ENCODE data around the gene SLFN12.
"Not testable (repeated sequence)": the region's sequence is repeated elsewhere in the genome, so short reads cannot be mapped to it uniquely, and the experiment has no call there.

Gene SLFN12

GRCh38 chr17:35432176-35433074, at the start of gene SLFN12:
SLFN12 (minus strand) TSS chr17:35432500; CDS start chr17:35423028, 9,472 bp downstream.
- DNase-seq (ENCODE audit: insufficient read length, low spot score) (no peak), FAIRE-seq (no peak)
- no peak for TF ChIP-seq CTCF (IDR thresholded peaks at IDR 0.05; ENCODE audit: insufficient read depth, missing control alignments)

- no peak for FAIRE-seq
- TF ChIP-seq CTCF (IDR thresholded peaks at IDR 0.05; ENCODE audit: insufficient read depth, missing control alignments) = no peak
- no peak for DNase-seq (ENCODE audit: insufficient read length, low spot score)
Measured at GRCh38 chr17:35479271-35479670, 47.0 kb upstream of the SLFN12 start.

- FAIRE-seq (no peak), DNase-seq (ENCODE audit: insufficient read length, low spot score) (no peak)
- no peak for TF ChIP-seq CTCF (IDR thresholded peaks at IDR 0.05; ENCODE audit: insufficient read depth, missing control alignments)
Measured at GRCh38 chr17:35477248-35477647, 44.9 kb upstream of the SLFN12 start.

- no peak for DNase-seq (ENCODE audit: insufficient read length, low spot score)
- no peak for TF ChIP-seq CTCF (IDR thresholded peaks at IDR 0.05; ENCODE audit: insufficient read depth, missing control alignments)
- FAIRE-seq = no peak
Measured at GRCh38 chr17:35476283-35476820, 44.1 kb upstream of the SLFN12 start.

- DNase-seq (ENCODE audit: insufficient read length, low spot score) (no peak), FAIRE-seq (no peak)
- TF ChIP-seq CTCF (IDR thresholded peaks at IDR 0.05; ENCODE audit: insufficient read depth, missing control alignments) = no peak
Measured at GRCh38 chr17:35468475-35468874, 36.2 kb upstream of the SLFN12 start.

- no peak for DNase-seq (ENCODE audit: insufficient read length, low spot score)
- no peak for TF ChIP-seq CTCF (IDR thresholded peaks at IDR 0.05; ENCODE audit: insufficient read depth, missing control alignments)
- no peak for FAIRE-seq
Measured at GRCh38 chr17:35467824-35468223, 35.5 kb upstream of the SLFN12 start.

- DNase-seq (ENCODE audit: insufficient read length, low spot score) = no peak
- no peak for TF ChIP-seq CTCF (IDR thresholded peaks at IDR 0.05; ENCODE audit: insufficient read depth, missing control alignments)
- FAIRE-seq = no peak
Measured at GRCh38 chr17:35460354-35460851, 28.1 kb upstream of the SLFN12 start.

- DNase-seq (ENCODE audit: insufficient read length, low spot score); FAIRE-seq: not testable (repeated sequence)
Measured at GRCh38 chr17:35454035-35454434, 21.7 kb upstream of the SLFN12 start.

All from D721Med (cell line).